Transverse colon (tissue), 4 donors: Measurements from ENCODE around the gene FOSB. TPM values are rescaled to one million over a fixed set of nuclear protein-coding genes. Genes with fewer than 3 reads are reported as not detected.

Experiments used
- DNase-seq: peaks from one replicate; pipeline ENCODE4 v3.0.0-alpha.2; 2019
- H3K27ac ChIP-seq, 4 donors: fragments of 200-600 bp; sonication (generic); 2 replicates each; pipeline ENCODE4 v1.5.1; 2016 to 2018; ENCODE audit warnings: inconsistent platforms in 4 of 4
- H3K27me3 ChIP-seq: fragments of 200-600 bp; sonication (generic); 2 replicates; pipeline ENCODE4 v1.5.1; 2017; ENCODE audit warnings: inconsistent platforms
- H3K36me3 ChIP-seq, 4 donors: fragments of 200-600 bp; sonication (generic); 2 replicates each; pipeline ENCODE4 v1.5.1; 2017 to 2019; ENCODE audit warnings: inconsistent platforms in 4 of 4
- H3K4me1 ChIP-seq, 4 donors: fragments of 200-600 bp; sonication (generic); 2 replicates each; pipeline ENCODE4 v1.5.1; 2017 to 2020; ENCODE audit warnings: inconsistent platforms in 4 of 4
- H3K4me3 ChIP-seq, 4 donors: fragments of 200-600 bp; sonication (generic); 1 replicate in 1 of 4; 2 replicates in 3 of 4; pipeline versions ENCODE4 v1.5.1 to v1.6.1; 2017 to 2019; ENCODE audit warnings: inconsistent platforms in 4 of 4
- H3K9me3 ChIP-seq, 2 donors: fragments of 200-600 bp; sonication (generic); 2 replicates each; pipeline ENCODE4 v1.5.1; 2017 to 2019; ENCODE audit warnings: inconsistent platforms in 2 of 2
- CTCF ChIP-seq, 5 experiments: fragments of 200-600 bp in 3 of 5; fragments of 450-650 bp in 2 of 5; sonication (generic) in 3 of 5; IDR thresholded peaks; 1 replicate in 2 of 5; 2 replicates in 3 of 5; pipeline ENCODE4 v1.5.1; 2016 to 2017; ENCODE audit warnings: antibody characterized with exemption in 5 of 5, inconsistent platforms in 3 of 5, mild to moderate bottlenecking in 2 of 5, moderate library complexity in 1 of 5
- EP300 ChIP-seq: sonication (generic); formaldehyde crosslinking; IDR thresholded peaks from one replicate; pipeline ENCODE4 v1.6.1; 2017; ENCODE audit warnings: antibody characterized with exemption, low read depth
- POLR2A ChIP-seq: fragments of 450-650 bp; IDR thresholded peaks from one replicate; pipeline ENCODE4 v1.6.1; 2016; ENCODE audit warnings: antibody characterized with exemption, mild to moderate bottlenecking, moderate library complexity
- POLR2AphosphoS5 ChIP-seq, 3 donors: sonication (generic); formaldehyde crosslinking; IDR thresholded peaks; one replicate each; pipeline ENCODE4 v1.6.1; 2016; ENCODE audit warnings: antibody characterized with exemption in 3 of 3
- WGBS, 2 donors: methylation state at CpG; one replicate each; pipeline ENCODE4 v1.1.5; 2018; ENCODE audit warnings: low coverage in 1 of 2; 5-methylcytosine and 5-hydroxymethylcytosine counted together
- in situ Hi-C, 4 donors: fragments of 200-750 bp; cut with MboI; loops; one replicate each; pipeline versions ENCODE4 v1.15.0 to v1.15.1; 2017; ENCODE audit warnings: low sequenced_read_pairs in 3 of 4, low pct_ligation_motif_present in 1 of 4, low pct_unique_long_range_greater_than_20kb in 1 of 4
- intact Hi-C: fragments of 100-400 bp; cut with DNase I; formaldehyde crosslinking; loops from one replicate; pipeline ENCODE4 v1.15.1; 2023; ENCODE audit warnings: low total_unique reads
- total RNA-seq, 4 donors: library from RNA; depleted of rRNA; stranded (reverse); fragments of >200 nt; gene quantifications; one replicate each; pipeline ENCODE4 v1.1.0, GENCODE V29; 2016

FOSB gene
- total RNA-seq, 4 donors from 2014 or later, result 14.5 to 64.7 (median 25.6) TPM

GRCh38 chr19:45457776-45458175 is 10.0 kb upstream of the FOSB start:
- Histone ChIP-seq H3K9me3 (no peaks in the 10 kb centered on the region), H3K27ac (no peak overlapping the region), H3K36me3 (no peaks in the 10 kb centered on the region), H3K27me3 (no peaks in the 10 kb centered on the region), H3K4me1 (peaks cover 17 to 21% (median 19%) of the 10 kb centered on the region in 4 donors), H3K4me3 (no peak overlapping the region)
- in situ Hi-C loops, result no loop called here
- no peak for DNase-seq
- no peak for TF ChIP-seq EP300
- TF ChIP-seq CTCF (IDR thresholded peaks at IDR 0.05), result no peak
- TF ChIP-seq POLR2AphosphoS5 (IDR thresholded peaks at IDR 0.05), result no peak
- TF ChIP-seq POLR2A, result no peak
- intact Hi-C loops, result no loop called here

- H3K4me3 ChIP-seq, result no peak overlapping the region
- no peaks in the 10 kb centered on the region for H3K36me3 ChIP-seq
- no peaks in the 10 kb centered on the region for H3K27me3 ChIP-seq
- TF ChIP-seq POLR2AphosphoS5 (IDR thresholded peaks at IDR 0.05), result no peak
- no peak for TF ChIP-seq EP300
- TF ChIP-seq POLR2A, result no peak
- no peak for TF ChIP-seq CTCF (IDR thresholded peaks at IDR 0.05)
- in situ Hi-C loops (no loop called here), intact Hi-C loops (no loop called here)
- 42% methylated on average over 8 of the region's 8 CpGs; no CpG with 5 or more reads in 1 of the 2 donors for WGBS, 2 donors
- no peak for DNase-seq
- peaks cover 6 to 7% (median 7%) of the 10 kb centered on the region in 4 donors for H3K4me1 ChIP-seq
- no peak overlapping the region for H3K27ac ChIP-seq
- H3K9me3 ChIP-seq, result no peaks in the 10 kb centered on the region
Measured at GRCh38 chr19:45460807-45461347, 6.9 kb upstream of the FOSB start.

GRCh38 chr19:45462174-45462573 is 5.6 kb upstream of the FOSB start:
- Histone ChIP-seq H3K36me3 (no peaks in the 10 kb centered on the region), H3K27ac (no peak overlapping the region), H3K9me3 (no peaks in the 10 kb centered on the region), H3K27me3 (no peaks in the 10 kb centered on the region), H3K4me1 (peaks cover 3 to 5% (median 3%) of the 10 kb centered on the region in 4 donors), H3K4me3 (no peak overlapping the region)
- TF ChIP-seq EP300 (no peak), POLR2A (no peak), CTCF (IDR thresholded peaks at IDR 0.05) (no peak), POLR2AphosphoS5 (IDR thresholded peaks at IDR 0.05) (no peak)
- no peak for DNase-seq
- intact Hi-C loops (no loop called here), in situ Hi-C loops (no loop called here)
- WGBS, 2 donors, result 45 to 73% methylated on average over 3 to 4 of the region's 4 CpGs

GRCh38 chr19:45463241-45463640 is 4.6 kb upstream of the FOSB start:
- Histone ChIP-seq H3K27ac (no peak overlapping the region), H3K9me3 (no peaks in the 10 kb centered on the region), H3K36me3 (no peaks in the 10 kb centered on the region), H3K4me1 (peaks cover 9 to 12% (median 9%) of the 10 kb centered on the region in 4 donors), H3K27me3 (no peaks in the 10 kb centered on the region), H3K4me3 (no peak overlapping the region)
- 64 to 80% methylated on average over 2 to 4 of the region's 4 CpGs for WGBS, 2 donors
- TF ChIP-seq POLR2A (no peak), POLR2AphosphoS5 (IDR thresholded peaks at IDR 0.05) (no peak), CTCF (IDR thresholded peaks at IDR 0.05) (no peak), EP300 (no peak)
- DNase-seq, result no peak
- intact Hi-C loops, result no loop called here
- in situ Hi-C loops, result no loop called here
